Astrocyte (in vitro differentiated cells and primary cell): Measurements from ENCODE around the gene EVL.

Experiments used
- EZH2 ChIP-seq: IDR thresholded peaks from 2 replicates; pipeline ENCODE4 v1.6.1; 2012; ENCODE audit warnings: mild to moderate bottlenecking, low read length, inconsistent platforms; ENCODE audit not compliant: insufficient read depth
- TF ChIP-seq, protein P1 (sequence below): IDR thresholded peaks from 2 replicates; pipeline ENCODE4 v1.5.1; 2011; ENCODE audit warnings: low read depth, mild to moderate bottlenecking, inconsistent platforms, low read length, moderate library complexity; ENCODE audit not compliant: insufficient read depth

DNA sequence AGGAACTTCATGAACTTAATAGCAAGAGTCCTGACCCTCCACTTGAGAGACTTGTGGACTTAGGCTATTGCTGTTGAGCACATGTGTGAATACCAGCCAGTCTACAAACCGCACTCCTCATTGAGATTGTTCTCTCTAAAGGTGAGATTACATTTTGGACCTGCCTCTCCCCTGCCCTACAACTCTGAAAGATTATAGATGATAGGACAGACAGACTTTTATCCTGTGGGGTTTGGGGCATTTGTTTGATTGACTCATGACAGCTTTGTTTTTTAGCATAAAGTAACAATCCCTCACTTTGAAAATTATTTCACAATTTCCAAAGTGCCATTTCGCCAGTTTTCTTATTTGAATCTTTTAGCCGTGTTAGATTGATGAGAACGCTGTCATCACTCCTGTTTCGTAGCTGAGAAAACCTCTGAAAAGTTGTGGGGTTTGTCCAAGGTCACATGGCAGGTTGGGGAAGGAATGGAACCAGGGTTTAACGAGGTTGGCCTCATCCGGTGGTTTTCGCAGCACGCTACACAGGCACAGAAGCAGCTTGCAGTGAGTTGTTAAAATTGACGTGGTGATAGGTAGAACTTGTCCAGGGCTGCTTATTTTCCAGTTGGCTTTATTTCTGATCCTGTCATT lies 836 bp downstream of the EVL start:
- TF ChIP-seq, protein P1, sequence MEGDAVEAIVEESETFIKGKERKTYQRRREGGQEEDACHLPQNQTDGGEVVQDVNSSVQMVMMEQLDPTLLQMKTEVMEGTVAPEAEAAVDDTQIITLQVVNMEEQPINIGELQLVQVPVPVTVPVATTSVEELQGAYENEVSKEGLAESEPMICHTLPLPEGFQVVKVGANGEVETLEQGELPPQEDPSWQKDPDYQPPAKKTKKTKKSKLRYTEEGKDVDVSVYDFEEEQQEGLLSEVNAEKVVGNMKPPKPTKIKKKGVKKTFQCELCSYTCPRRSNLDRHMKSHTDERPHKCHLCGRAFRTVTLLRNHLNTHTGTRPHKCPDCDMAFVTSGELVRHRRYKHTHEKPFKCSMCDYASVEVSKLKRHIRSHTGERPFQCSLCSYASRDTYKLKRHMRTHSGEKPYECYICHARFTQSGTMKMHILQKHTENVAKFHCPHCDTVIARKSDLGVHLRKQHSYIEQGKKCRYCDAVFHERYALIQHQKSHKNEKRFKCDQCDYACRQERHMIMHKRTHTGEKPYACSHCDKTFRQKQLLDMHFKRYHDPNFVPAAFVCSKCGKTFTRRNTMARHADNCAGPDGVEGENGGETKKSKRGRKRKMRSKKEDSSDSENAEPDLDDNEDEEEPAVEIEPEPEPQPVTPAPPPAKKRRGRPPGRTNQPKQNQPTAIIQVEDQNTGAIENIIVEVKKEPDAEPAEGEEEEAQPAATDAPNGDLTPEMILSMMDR = no peak
- no peak for TF ChIP-seq EZH2
